HG02610 (cell line): ENCODE data around the gene DENND1A.
"Not testable (repeated sequence)": the region's sequence is repeated elsewhere in the genome, so short reads cannot be mapped to it uniquely, and the experiment has no call there.

Experiments
- ATAC-seq: cut with Tn5 transposase; IDR thresholded peaks from one replicate; pipeline ENCODE4 v1.9.1; 2021; ENCODE audit warnings: mild to moderate bottlenecking, moderate library complexity; ENCODE audit not compliant: unreplicated experiment

DENND1A gene

GRCh38 chr9:123741214-123741613 is 188.7 kb downstream of the DENND1A start:
- no peak for ATAC-seq

GRCh38 chr9:123739902-123740301 is 190.0 kb downstream of the DENND1A start:
- ATAC-seq, result no peak

GRCh38 chr9:123739387-123739786 is 190.5 kb downstream of the DENND1A start:
- peak; percentile 30 for ATAC-seq

GRCh38 chr9:123738648-123739047 is 191.3 kb downstream of the DENND1A start:
- ATAC-seq, result no peak

- ATAC-seq, result no peak
Measured at GRCh38 chr9:123735376-123735775, 194.6 kb downstream of the DENND1A start.

GRCh38 chr9:123728571-123728970 is 201.4 kb downstream of the DENND1A start:
- ATAC-seq, result not testable (repeated sequence)

- ATAC-seq, result no peak
Measured at GRCh38 chr9:123727332-123727731, 202.6 kb downstream of the DENND1A start.

- no peak for ATAC-seq
Measured at GRCh38 chr9:123725389-123725788, 204.5 kb downstream of the DENND1A start.

GRCh38 chr9:123724211-123724796 is 205.6 kb downstream of the DENND1A start:
- ATAC-seq, result no peak

- no peak for ATAC-seq
Measured at GRCh38 chr9:123723135-123723875, 206.6 kb downstream of the DENND1A start.

- ATAC-seq, result no peak
Measured at GRCh38 chr9:123722378-123722777, 207.5 kb downstream of the DENND1A start.

- no peak for ATAC-seq
Measured at GRCh38 chr9:123718188-123718587, 211.7 kb downstream of the DENND1A start.

GRCh38 chr9:123717581-123718175 is 212.2 kb downstream of the DENND1A start:
- ATAC-seq, result no peak

- ATAC-seq, result peak; percentile 52
Measured at GRCh38 chr9:123716339-123716945, 213.5 kb downstream of the DENND1A start.

GRCh38 chr9:123715258-123715657 is 214.7 kb downstream of the DENND1A start:
- no peak for ATAC-seq

GRCh38 chr9:123713282-123713681 is 216.6 kb downstream of the DENND1A start:
- no peak for ATAC-seq

GRCh38 chr9:123712399-123712798 is 217.5 kb downstream of the DENND1A start:
- ATAC-seq, result no peak

- ATAC-seq, result no peak
Measured at GRCh38 chr9:123710299-123710698, 219.6 kb downstream of the DENND1A start.

GRCh38 chr9:123702483-123702882 is 227.4 kb downstream of the DENND1A start:
- ATAC-seq, result no peak

GRCh38 chr9:123697686-123698085 is 232.2 kb downstream of the DENND1A start:
- ATAC-seq, result no peak

GRCh38 chr9:123696476-123696875 is 233.4 kb downstream of the DENND1A start:
- ATAC-seq, result no peak

- no peak for ATAC-seq
Measured at GRCh38 chr9:123695386-123695785, 234.5 kb downstream of the DENND1A start.
